ENCODE results near the gene TARBP1.

TARBP1 gene

DNA sequence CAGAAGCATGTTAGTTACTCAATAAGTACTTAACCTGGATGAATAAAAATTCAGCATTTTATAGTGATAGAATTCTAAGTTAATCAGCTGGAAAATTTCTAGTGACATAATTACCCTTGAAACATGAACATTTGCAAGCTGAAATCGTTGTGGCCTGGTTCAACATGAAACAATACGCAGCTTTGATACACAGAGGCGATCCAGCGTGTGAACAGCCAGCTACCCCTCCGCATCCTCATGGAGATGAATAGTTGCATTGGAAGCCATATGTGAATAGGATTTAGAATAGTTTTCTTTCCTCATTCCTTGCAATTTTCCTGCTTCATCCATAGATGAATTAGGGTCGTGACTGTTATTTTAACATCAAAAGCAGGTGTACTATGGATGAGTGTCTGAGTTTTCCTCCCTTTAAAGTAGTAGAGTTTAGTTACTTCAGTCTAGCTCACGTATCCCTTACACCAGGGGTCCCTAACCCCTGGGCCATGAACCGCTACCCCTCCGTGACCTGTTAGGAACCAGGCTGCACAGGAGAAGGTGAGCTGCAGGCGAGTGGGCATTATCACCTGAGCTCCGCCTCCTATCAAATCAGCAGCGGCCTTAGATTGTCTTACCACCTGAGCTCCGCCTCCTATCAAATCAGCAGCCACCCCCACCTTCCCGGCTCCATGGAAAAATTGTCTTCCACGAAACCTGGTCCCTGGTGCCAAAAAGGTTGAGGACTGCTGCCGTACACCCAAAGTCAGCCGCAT is 6.2 kb upstream of the TARBP1 start:
- no peak for DNase-seq (ENCODE audit: low read depth)

DNA sequence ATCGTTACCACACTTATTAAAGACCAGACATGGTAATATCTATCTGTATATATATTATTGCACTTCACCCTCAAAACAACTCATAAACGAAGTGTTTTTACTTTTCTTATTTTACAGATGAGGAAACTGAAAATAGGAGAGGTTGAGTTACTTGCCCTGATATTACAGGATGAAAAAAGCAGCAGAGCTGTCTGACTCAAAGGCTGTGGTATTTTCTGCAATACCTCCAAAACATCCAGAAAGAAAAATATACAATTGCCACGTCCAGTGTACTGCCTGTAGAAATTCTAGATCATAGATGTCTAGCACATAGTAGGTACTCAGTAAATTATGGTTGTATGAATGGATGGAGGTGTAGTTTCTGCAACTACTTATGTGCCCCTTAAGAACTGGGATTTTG is 5.2 kb upstream of the TARBP1 start:
- no peak for DNase-seq (ENCODE audit: low read depth)

DNA sequence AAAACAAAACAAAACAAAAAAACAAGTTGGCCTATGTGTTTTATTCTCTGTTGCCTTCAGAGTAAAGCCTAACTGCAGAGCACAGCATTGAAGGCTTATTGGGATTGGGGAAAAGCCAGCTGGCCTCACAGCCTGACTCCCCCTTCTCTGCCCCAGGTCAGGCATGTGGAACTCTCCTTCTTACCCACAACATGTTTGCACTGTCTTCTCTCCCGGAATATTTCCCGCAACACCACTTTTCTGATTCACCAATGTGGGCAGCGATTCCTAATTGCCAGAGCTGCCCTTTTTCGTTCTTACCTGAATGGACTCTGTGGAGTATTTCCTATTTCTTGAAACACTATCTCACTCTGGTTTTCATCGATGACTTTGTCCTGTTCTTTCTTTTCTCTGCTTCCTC is 2.8 kb upstream of the TARBP1 start:
- DNase-seq (ENCODE audit: low read depth) = no peak

DNA sequence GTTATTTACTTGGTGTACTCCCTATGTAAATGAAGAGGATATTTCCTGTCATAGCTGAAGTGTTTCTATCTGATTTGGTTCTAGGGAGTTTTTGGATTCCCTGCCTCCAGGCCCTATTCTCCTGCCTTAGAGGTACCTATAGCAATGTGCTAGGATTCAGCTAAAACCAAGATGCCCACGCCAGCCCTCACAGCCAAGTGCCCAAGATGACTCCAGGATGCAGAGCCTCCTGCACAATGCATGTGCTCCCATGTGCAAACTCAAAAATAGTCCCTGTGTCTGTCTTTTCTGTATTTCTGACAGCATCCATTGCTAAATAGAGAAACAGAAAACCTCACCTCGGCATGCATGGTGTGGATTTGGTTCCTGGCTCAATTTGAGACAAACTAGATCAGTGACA is 887 bp upstream of the TARBP1 start:
- no peak for DNase-seq (ENCODE audit: low read depth)

DNA sequence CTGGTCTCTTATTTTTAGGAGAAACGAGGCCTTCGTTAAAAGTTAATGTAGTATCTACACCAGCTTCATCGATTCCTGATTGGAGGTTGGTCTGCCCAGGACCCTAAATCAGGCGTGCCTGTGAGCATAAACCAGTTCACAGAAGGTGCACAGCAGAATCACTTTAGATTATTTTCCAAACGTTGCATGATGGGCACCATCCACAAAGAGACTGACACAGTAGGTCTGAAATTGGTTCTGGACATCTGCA is 256 bp upstream of the TARBP1 start:
- DNase-seq (ENCODE audit: low read depth) = no peak

DNA sequence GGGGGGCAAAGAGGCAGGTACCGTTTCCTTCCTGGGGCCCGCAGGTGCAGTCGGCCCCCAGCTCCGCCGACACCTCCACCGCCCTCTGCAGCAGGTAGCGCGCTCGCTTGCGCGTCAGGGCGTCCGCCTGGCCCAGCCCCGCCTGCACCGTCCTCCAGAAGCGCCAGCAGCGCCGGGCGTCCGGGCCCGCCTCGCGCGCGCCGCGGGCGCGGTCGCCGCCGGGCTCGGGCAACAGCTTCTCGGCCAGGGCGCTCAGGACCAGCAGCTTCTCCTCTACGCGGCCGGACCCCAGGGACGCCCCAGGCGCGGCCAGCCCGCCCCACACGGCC is 863 bp downstream of the TARBP1 start:
- DNase-seq (ENCODE audit: low read depth) = peak; percentile 40

DNA sequence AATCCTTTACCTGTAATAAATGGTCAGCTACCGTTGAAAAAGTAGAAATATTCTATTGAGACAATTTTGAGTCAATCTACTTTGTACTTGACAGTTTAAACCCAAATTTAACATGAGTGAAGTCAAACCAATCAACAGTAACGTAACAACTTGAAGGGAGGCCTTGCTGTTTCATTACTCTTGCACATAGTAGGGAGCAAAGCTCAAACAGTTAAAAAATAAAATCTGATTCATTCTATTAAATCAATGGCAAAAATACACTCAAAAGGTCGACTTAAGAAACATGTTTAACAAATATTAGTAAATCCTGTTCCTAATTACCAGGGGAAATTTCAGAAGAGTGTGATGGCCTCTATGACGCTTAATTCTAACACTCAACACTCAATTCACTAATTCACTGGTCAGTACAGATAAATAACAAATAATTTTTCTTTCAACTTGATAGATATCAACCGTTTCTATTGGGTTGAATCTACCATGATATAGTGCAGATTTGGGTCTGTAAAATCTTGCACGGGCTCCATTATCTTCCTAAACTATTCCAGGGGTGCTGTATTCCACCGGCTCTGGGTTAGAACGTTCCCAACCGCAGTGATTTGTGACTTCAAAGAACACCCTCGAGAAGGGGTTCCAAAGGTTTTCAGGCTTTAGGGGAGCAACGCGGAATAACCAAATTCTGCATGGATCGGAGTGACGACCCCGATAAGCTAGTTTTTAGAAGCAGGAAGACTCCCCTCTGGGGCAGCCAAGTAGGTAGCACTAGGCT is 1.4 kb downstream of the TARBP1 start:
- DNase-seq (ENCODE audit: low read depth) = no peak

DNA sequence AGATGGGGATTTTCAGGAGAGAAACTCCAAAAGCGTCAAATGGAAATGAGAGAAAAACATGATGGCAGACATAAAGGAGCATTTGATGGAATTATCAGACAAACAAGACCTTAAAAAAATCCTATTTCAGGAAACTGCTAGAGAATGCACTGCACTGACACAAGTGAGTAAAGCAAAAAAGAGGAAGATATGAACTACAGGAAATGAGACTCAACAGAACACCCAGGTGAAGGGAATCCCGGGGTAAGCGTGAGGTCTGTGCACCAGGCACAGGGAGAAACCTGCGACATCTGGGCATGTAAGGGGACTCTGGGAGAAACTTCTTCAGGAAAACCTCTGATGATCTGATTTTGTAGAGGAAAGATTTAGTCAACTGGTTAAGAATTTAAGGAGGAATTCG is 2.8 kb downstream of the TARBP1 start:
- DNase-seq (ENCODE audit: low read depth) = no peak

DNA sequence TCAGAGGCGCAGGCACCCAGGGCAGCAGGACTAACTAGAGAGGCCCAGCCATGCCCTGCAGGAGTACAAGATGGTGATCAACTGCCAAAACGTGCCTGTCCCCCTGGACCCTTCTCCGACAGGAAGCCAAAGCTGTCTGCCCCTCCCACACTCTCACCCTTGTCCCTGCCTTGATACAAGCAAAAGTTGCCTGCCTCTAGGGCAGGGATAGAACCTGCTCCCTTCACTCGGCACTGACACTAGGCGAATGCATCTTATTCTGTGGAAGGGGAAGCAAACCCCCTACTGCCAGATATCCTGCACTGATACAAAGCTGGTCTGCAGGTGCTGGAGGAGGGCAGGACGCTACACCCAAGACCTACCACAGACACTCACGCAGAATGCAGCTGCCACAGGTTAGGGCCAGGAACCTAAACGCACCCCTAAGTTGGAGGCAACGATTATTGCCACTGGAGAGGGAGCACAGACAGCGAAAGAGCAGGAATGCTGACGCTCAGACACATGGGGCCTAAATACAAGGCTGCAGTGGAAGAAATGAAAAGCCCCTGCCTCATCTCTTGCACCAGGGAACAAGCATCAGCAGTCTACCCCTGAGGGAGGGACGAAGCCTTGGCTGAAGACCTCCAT is 3.7 kb downstream of the TARBP1 start:
- DNase-seq (ENCODE audit: low read depth) = no peak

DNA sequence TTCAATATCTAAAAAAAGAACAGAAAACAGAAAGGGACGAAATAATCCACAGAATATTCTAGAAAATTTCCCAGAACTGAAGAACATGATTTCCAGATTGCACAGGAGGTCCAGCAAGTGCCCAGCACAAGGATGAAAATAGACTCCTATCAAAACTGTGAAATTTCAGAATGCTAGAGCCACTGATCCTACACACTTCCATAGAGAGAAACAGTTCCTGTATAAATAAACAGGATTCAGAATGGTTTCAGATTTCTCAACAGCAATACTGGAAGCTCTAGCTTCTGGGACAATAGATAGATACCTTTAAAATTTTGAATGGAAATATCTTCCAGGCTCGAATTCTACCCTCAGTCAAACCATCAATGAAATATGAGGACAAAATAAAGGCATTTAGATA is 4.6 kb downstream of the TARBP1 start:
- DNase-seq (ENCODE audit: low read depth) = no peak

DNA sequence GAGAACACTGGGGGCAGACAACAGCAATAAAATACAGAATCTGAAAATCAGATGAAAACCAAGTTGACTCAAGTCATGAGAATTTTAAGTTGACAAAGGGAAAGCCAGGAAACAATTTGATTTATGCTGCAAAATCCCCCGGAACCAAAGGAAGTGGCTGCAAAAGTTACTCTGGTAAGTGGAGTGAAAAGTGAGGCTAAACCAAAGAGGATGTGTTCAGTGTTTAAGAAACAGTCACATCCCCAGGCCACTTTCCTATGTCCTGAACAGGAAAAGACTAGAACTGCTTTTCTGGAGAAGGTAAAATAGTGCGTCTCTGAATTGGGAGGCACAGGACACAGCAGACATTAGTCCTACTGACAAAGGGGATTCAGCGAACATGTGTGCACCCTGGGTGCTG is 5.9 kb downstream of the TARBP1 start:
- no peak for DNase-seq (ENCODE audit: low read depth)

DNA sequence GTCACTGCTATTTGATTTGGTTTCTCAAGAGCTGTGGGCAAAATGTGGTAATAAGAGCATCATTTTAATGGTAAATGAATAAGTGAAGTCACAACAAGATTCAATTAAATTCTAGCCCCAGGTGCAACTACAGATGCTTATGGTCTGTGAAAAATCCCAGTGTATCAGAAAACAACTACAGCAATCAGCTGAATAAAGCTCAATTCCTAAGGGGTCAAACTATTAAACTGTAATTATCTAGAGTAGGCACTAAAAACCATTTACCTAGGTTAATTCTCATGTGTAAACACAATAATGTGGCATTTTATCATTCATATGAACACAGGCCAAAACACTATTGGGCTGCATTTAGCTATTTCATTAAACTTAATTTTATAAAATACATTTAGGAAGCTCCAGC is 9.6 kb downstream of the TARBP1 start:
- no peak for DNase-seq (ENCODE audit: low read depth)

DNA sequence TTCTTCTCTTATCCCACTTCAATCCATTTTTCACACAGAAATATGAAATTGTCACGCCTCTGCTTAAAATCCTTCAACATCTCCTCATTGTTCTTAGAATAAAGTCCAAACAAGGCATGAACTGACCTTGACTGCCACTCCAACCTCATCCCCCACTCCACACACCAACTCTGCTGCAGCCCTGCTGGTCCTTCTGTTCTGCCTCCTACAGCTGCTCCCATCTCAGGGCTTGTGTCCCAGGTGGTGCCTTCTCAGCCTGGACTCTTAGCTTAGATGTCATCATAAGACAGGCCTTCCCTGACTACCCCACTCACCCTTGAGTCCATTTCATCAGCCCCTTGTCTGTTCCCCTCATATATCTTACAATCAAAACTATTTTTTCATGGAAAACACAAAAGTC is 10.4 kb downstream of the TARBP1 start:
- no peak for DNase-seq (ENCODE audit: low read depth)

DNA sequence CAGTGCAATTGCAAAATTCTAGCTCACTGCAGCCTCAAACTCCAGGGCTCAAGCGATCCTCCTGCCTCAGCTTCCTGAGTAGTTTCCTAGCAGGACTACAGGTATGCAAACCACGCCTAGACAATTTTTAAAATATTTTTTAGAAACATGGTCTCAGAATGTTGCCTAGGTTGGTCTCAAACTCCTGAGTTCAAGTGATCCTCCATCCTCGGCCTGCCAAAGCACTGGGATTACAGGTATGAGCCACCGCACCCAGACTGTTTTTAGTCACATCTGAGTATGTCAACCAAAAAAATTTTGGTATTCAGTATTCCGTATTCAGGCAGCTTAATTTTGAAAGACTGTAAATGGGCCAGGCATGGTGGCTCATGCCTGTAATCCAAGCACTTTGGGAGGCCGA is 11.2 kb downstream of the TARBP1 start:
- DNase-seq (ENCODE audit: low read depth) = no peak

DNA sequence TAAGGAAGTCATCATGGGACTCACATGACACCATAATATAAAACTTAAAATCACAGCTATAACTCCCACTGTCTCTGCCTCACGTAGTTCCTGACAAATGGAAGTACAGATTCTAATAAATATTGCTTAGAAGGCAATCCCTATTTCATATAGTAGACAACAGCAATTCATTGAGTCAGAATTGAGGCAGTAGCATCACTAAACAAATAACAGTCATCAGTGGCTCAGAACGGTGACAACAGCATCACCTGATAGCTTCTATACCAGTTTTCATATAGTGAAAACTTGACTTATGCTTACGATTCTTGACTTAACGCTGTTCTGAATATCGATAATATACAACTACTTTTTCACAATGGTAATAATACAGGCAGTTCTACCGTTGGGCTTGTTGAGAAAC is 12.0 kb downstream of the TARBP1 start:
- DNase-seq (ENCODE audit: low read depth) = no peak

DNA sequence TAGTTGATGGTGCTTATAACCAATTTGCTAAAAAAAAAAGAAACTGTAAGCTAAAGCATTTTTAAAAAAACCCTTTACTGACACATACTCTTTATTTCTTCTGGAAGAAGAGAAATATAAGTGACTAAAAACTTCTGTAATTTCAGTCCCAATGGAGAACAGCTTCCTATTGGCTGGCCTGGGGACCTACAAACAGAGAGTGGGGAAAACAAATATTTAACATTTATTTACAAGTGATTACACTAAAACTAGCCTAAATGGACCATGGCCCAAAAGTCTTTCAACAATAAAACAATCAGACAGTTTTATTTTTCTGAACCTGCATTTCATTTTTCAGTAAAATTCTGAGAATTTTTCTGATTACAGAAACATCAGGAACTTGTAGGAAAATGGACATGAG is 15.2 kb downstream of the TARBP1 start:
- DNase-seq (ENCODE audit: low read depth) = no peak

DNA sequence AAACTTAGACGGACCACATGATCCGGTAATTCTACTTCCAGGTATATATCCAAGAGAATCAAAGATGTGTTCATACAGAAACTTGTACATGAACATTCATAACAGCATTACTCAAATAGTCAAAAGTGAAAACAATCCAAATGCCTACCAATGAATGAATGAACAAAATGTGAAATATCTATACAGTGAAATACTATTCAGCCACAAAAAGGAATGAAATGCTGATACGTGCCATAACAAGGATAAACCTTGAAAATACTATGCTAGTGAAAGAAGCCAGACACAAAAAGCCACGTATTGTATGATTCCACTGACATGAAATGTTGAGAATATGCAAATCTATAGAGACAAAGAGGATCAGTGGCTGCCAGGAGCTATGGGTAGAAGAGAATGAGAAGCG is 18.3 kb downstream of the TARBP1 start:
- no peak for DNase-seq (ENCODE audit: low read depth)

DNA sequence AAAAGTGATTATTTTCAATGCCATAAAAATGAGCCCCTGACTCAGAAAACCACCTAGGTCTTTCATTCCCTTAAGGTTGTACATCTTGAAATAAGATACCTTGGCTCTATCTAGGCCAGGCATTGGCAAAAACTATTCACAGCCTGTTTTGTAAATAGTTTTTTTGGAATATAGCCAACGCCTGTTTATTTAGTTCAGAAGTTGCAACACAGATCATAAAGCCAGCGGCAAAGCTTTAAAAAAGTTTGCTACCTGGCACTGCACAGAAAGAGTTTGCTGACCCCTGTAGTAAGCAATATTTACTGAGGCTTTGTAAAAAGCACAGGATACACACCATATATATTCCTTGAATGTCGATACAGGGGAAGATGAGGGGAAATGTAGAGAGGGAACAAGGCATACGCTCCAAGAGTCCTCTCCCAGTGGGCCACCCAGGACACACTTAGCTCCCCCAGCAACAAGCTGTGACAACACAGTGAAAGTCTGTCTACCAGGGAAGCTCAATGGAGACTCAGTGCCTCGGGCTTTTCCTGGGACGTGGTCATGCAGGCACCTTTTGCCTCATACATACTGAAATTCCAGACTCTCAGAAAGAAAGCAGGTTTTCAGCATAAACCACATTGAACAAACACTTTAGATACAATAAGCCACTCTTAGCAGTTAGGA is 20.5 kb downstream of the TARBP1 start:
- no peak for DNase-seq (ENCODE audit: low read depth)

DNA sequence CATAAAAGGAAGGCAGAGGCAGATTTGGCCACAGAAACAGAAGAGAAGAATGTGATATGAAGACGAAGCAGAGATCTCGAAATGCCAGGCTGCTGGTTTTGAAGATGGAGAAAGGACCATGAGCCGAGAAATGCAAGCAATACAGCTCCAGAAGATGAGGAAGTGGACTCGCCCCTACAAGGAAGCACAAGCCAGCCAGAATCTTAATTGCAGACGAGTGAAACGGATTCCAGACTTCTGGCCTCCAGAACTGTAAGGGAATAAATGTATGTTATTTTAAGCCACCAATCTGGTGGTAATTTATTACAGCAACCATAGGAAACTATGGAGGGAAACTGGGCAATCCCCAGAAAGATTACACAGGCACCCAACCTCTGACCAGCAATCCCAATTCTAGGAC is 24.1 kb downstream of the TARBP1 start:
- no peak for DNase-seq (ENCODE audit: low read depth)

DNA sequence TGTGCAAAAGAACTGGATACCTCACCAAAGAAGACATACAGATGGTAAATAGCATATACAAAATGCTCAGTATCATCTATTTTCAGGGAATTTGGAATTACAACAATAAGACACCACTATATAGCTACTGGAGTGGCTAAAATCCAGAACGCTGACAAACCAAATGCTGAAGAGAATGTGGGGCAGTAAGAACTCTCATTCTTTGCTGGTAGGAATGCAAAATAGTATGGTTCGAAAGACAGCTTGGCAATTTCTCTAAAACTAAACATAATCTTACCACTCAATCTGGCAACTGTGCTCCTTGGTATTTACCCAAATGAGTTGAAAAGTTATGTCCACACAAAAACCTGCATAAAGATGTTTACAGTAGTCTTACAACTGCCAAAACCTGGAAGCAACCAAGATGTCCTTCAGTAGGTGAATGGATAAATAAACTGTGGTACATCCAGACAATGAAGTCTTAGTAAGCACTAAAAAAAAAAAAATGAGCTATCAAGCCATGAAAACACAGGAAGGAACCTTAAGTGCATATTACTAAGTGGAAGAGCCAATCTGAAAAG is 26.5 kb downstream of the TARBP1 start:
- no peak for DNase-seq (ENCODE audit: low read depth)

DNA sequence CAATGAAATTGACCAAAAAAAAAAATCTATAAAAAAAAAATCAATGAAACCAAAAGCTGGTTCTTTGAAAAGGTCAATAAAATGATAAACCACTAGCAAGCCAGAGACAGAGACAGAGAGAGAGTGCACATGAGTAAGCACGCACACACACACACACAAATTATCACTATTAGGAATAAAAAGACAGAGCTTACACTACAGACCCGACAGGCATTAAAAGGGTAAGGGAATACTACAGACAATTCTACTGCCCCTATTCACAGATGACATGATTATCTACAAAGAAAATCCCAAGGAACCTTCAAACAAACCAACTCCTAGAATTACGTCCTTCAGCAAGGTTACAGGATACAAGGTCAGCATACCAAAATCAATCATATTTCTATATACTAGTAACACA is 38.6 kb downstream of the TARBP1 start:
- no peak for DNase-seq (ENCODE audit: low read depth)

DNA sequence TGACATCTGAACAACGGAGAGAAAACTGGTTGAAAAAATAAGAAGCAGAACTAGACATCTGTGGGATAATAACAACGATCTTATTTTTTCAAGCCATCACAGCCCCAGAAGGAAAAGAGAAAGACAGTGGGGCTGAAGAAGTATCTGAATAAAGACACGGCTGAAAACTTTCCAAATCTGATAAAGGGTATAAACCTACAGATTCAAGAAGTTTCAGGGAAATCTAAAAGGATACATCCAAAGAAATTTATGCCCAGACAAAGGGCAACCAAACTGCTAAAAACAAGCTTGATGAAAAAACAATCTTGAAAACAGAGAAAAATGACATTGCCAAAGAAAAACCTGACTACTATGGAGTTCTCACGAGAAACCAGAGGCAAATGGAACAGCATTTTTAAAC is 40.4 kb downstream of the TARBP1 start:
- DNase-seq (ENCODE audit: low read depth) = no peak

All from stimulated activated CD8-positive, alpha-beta memory T cell treated with anti-CD3 and anti-CD28 coated beads, Interleukin-15, amount 100 ng/mL, for 24 hours (primary cell).